ENCODE measurements around the gene RAMACL.
"Not testable (repeated sequence)": the region's sequence is repeated elsewhere in the genome, so short reads cannot be mapped to it uniquely, and the experiment has no call there.

Gene RAMACL

GRCh38 chr6:166586424-166587156 is at the start of gene RAMACL:
TSS of gene RAMACL (minus strand) at chr6:166586678. CDS start at chr6:166586477, 201 bp downstream.
- DNase-seq, result peak; percentile 57

- DNase-seq, result no peak
Observed at GRCh38 chr6:166635013-166635970, 48.8 kb upstream of the RAMACL start.

- DNase-seq, result not testable (repeated sequence)
Observed at GRCh38 chr6:166634581-166634980, 48.1 kb upstream of the RAMACL start.

- no peak for DNase-seq
Observed at GRCh38 chr6:166633732-166634535, 47.5 kb upstream of the RAMACL start.

GRCh38 chr6:166632731-166633130 is 46.3 kb upstream of the RAMACL start:
- DNase-seq, result no peak

- no peak for DNase-seq
Observed at GRCh38 chr6:166630462-166630861, 44.0 kb upstream of the RAMACL start.

- peak; percentile 3 for DNase-seq
Observed at GRCh38 chr6:166629628-166630027, 43.1 kb upstream of the RAMACL start.

GRCh38 chr6:166627875-166628801 is 41.7 kb upstream of the RAMACL start:
- peak; percentile 35 for DNase-seq

- DNase-seq, result peak; percentile 100
Observed at GRCh38 chr6:166627033-166627874, 40.8 kb upstream of the RAMACL start, which contains the start of gene RPS6KA2. TSS of gene RPS6KA2 (minus strand) at chr6:166627251. CDS start at chr6:166627019, 232 bp downstream.

GRCh38 chr6:166626177-166627032 is 39.9 kb upstream of the RAMACL start:
- DNase-seq, result peak; percentile 6

- DNase-seq, result no peak
Observed at GRCh38 chr6:166625356-166625755, 38.9 kb upstream of the RAMACL start.

GRCh38 chr6:166624275-166624674 is 37.8 kb upstream of the RAMACL start:
- no peak for DNase-seq

- no peak for DNase-seq
Observed at GRCh38 chr6:166623318-166623717, 36.8 kb upstream of the RAMACL start.

- DNase-seq, result no peak
Observed at GRCh38 chr6:166621114-166621540, 34.6 kb upstream of the RAMACL start.

- DNase-seq, result no peak
Observed at GRCh38 chr6:166620478-166621113, 34.1 kb upstream of the RAMACL start.

GRCh38 chr6:166619912-166620311 is 33.4 kb upstream of the RAMACL start:
- no peak for DNase-seq

GRCh38 chr6:166618866-166619761 is 32.6 kb upstream of the RAMACL start:
- DNase-seq, result no peak

- DNase-seq, result no peak
Observed at GRCh38 chr6:166618251-166618650, 31.8 kb upstream of the RAMACL start.
